Upper lobe of left lung (tissue), 4 donors: ENCODE measurements around the gene PCP4.

ENCODE experiments used
- CTCF ChIP-seq, 6 experiments: fragments of 450-650 bp in 4 of 6; fragments of 200-600 bp in 2 of 6; sonication (generic) in 2 of 6; IDR thresholded peaks; one replicate each; pipeline ENCODE4 v1.5.1; 2016 to 2019; ENCODE audit warnings: antibody characterized with exemption in 6 of 6
- POLR2AphosphoS5 ChIP-seq, 2 donors: sonication (generic); formaldehyde crosslinking; IDR thresholded peaks; one replicate each; pipeline ENCODE4 v1.5.1; 2017; ENCODE audit warnings: antibody characterized with exemption in 2 of 2

- TF ChIP-seq CTCF (IDR thresholded peaks at IDR 0.05) (no peak), POLR2AphosphoS5 (IDR thresholded peaks at IDR 0.05) (no peak)
These were observed 70.9 kb downstream of the PCP4 start for GRCh38 chr21:39938086-39938625.
